A549 treated with GW870086 at 1 μM for 4 hours (cell line): ENCODE measurements around the gene LCTL. TPM values are rescaled to one million over a fixed set of nuclear protein-coding genes. Genes with fewer than 3 reads are reported as not detected.

ENCODE experiments used
- total RNA-seq: library from RNA; stranded (reverse); fragments of 200-300 nt; extraction: Qiagen RNA extraction; gene quantifications from 5 replicates; pipeline ENCODE4 v1.2.3, GENCODE V29; 2022; ENCODE audit warnings: low read depth

Gene LCTL, protein sequence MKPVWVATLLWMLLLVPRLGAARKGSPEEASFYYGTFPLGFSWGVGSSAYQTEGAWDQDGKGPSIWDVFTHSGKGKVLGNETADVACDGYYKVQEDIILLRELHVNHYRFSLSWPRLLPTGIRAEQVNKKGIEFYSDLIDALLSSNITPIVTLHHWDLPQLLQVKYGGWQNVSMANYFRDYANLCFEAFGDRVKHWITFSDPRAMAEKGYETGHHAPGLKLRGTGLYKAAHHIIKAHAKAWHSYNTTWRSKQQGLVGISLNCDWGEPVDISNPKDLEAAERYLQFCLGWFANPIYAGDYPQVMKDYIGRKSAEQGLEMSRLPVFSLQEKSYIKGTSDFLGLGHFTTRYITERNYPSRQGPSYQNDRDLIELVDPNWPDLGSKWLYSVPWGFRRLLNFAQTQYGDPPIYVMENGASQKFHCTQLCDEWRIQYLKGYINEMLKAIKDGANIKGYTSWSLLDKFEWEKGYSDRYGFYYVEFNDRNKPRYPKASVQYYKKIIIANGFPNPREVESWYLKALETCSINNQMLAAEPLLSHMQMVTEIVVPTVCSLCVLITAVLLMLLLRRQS
- total RNA-seq, result not detected in 5 replicates

DNA sequence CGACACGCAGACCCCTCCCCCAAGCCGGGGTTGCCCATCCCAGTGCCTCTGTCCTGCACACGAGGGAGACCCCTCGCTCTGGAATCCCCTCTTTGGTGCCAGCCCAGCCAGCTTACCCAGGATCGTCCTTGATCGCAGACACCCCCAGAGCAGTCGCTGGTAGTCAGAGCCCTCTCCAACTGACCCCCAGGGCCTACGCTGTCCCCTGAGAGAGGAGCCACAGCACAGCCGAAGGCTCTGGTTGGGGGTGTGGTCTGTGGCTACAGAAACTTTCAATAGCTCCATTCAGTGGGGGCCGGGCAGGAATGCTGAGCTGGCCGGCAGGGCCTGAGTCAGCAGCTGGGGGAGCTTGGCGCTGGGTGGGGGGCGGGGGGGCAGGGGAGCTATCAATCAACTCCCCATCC lies at the start of gene LCTL:
LCTL (minus strand) TSS at position 258 of the 404 bp plus-strand sequence. CDS start 633 bp downstream, outside the sequence.

DNA sequence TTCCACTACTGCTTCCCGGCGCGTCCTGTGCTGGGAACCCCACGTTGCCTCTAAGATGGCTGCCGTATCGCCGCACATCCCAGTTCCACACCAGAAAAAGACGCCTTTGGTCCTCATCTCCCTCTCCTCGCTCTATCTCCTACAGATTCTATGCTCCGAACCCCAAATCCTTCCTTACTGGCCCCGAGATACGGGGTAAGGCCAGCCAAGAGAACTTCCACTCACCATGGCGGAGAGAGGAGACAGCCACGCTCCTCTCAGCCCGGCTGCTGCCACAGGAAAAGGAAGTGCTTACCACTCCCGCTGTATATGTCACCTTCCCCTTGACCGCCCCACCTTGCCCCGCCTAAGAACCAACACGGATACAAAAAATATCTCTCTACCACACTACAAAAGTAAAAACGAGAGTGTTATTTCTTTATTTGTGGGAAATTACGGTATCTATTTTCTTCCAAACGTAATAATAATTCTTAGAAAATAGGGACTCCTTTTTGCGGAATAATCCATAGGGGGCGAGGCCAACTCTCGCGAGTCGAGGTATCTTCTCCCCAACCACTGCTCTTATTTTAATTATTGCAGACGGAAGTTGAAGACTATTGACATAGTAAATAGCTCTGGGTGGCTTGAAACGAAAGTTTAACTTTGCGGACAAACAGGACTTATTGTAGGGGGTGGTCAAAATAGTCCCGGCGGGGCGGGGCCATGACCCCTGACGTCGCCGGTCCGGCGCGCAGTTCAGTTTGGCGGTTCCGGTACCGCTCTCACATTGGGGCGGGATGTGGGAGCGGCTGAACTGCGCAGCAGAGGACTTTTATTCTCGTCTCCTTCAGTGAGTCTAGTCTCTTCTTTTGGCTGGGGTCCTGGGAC lies 61.0 kb downstream of the LCTL start, which contains the start of the genes RPL4 and ZWILCH:
RPL4 (minus strand) TSS at position 293 of the 867 bp plus-strand sequence; CDS start at position 228, 65 bp downstream.
ZWILCH (plus strand) TSS at position 764 of the 867 bp plus-strand sequence; CDS start at position 777, 13 bp downstream.

Other genes starting within 250 kb of the LCTL start
- gene TIPIN, start 209.3 kb downstream of the LCTL start, total RNA-seq, result 23.6 to 29.9 TPM (median 27.3 TPM) in 5 replicates
- 69.5 to 120 TPM (median 116 TPM) in 5 replicates for gene MAP2K1, start 179.1 kb downstream of the LCTL start, total RNA-seq
- gene SNAPC5, start 68.2 kb downstream of the LCTL start, total RNA-seq, result 42.1 to 58.6 TPM (median 49.5 TPM) in 5 replicates
- 4,983 to 6,184 TPM (median 5,415 TPM) in 5 replicates for gene RPL4, start 61.1 kb downstream of the LCTL start, total RNA-seq
- 29.3 to 43.0 TPM (median 35.7 TPM) in 5 replicates for gene ZWILCH, start 60.7 kb downstream of the LCTL start, total RNA-seq
- gene SMAD6, start 136.2 kb upstream of the LCTL start, total RNA-seq, result 21.0 to 27.4 TPM (median 25.1 TPM) in 5 replicates